GM18861 (cell line): ENCODE measurements around the gene SYCE1L.
A peak's percentile ranks its signal among the peaks of the same experiment; 100 is the strongest.
"Not testable (repeated sequence)": the region's sequence is repeated elsewhere in the genome, so short reads cannot be mapped to it uniquely, and the experiment has no call there.

Experiments used
- ATAC-seq: cut with Tn5 transposase; IDR thresholded peaks from one replicate; pipeline ENCODE4 v1.9.1; 2021; ENCODE audit not compliant: unreplicated experiment

The SYCE1L gene

GRCh38 chr16:77199211-77199610 is at the start of gene SYCE1L:
Gene SYCE1L, plus strand, starts transcription at chr16:77199408. Its CDS starts 44 bp downstream, at chr16:77199452.
- no peak for ATAC-seq

- no peak for ATAC-seq
Observed at GRCh38 chr16:77157346-77158058, 41.7 kb upstream of the SYCE1L start.

GRCh38 chr16:77158293-77158692 is 40.9 kb upstream of the SYCE1L start:
- ATAC-seq = no peak

- no peak for ATAC-seq
Observed at GRCh38 chr16:77165006-77165405, 34.2 kb upstream of the SYCE1L start.

GRCh38 chr16:77165536-77166236 is 33.5 kb upstream of the SYCE1L start:
- ATAC-seq = not testable (repeated sequence)

GRCh38 chr16:77166726-77167125 is 32.5 kb upstream of the SYCE1L start:
- no peak for ATAC-seq

DNA sequence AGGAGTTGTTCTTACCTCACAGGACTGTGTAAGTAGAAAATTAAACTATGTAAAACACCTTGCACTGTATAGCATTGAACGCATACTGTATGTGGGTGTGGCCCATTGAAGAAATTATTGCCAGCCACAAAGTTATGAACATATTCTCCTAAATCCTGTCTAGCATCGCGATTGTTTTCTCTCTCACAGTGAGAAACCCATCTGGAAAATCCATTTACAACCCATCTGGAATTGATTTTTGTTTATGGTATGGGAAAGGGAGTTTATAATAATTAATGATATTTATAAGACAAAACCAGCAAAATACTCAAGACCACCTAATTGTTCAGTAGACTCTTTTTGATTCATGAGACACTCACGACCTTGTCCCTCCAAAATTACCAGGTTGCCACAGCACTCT is 30.3 kb upstream of the SYCE1L start:
- no peak for ATAC-seq

DNA sequence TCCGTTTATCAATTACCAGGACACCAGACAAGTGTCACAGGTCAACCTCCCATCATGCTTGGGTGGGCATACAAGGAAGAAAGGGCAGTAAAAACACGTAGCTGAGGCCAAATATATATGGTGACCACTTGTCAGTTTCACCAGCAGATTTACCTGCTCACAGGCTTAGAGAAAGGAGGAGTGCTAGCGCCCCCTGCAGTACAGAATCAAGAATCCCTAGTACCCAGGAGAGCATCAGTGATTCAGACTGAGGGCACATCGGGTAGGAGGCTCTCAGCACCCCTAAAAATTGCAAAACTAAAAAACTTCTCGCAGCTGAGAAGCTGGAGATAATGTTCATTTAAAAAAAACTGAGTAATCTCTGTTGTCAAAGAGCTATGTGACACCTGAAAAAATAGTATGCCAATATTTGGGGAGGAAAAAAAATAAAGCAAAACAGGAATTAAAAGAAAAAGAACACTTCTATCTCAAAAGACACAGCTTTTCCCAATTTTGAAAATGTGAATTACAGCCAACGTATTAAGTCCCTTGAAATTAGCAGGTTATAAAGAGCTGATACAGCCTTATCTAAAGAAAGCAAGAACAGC is 29.5 kb upstream of the SYCE1L start:
- peak; percentile 67 for ATAC-seq

DNA sequence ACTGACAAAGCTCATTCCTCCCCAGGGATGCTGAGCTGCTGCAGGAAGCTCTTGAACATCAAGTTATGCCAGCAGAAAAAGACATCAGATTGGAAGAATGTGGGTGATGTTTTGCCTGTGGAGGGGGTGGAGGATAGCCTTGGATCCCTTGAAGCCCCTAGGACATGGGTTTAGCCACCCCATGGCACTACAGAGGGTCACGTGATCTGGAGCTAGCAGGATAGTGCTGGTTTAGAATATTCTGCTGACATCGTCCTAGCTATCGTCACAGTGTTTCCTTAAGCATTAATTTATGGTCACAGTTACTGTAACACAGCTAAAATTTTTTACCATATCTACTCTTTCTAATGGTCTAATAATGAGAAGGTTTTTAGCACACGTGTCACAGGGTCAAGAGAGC is 28.4 kb upstream of the SYCE1L start:
- ATAC-seq = no peak

GRCh38 chr16:77171745-77172635 is 27.2 kb upstream of the SYCE1L start:
- peak; percentile 80 for ATAC-seq

- ATAC-seq = no peak
Observed at GRCh38 chr16:77172951-77173350, 26.3 kb upstream of the SYCE1L start.

DNA sequence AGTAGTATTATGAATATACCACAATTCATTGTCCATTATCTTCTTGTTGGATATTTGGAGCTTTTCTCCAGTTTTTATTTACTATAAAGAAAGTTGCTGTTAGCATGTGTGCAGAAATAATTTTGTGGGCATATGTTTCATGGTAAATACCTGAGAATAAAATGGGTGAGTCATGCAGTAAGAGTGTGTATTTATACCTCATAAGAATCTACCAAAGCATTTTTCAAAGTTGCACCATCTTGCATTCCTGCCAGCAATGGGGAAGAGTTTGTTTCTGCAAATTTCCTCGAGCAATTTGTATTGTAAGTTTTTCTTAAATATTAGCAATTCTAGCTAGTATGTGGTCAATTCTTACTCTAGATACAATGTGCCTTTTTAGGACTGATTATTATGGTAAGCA is 16.1 kb upstream of the SYCE1L start:
- no peak for ATAC-seq

DNA sequence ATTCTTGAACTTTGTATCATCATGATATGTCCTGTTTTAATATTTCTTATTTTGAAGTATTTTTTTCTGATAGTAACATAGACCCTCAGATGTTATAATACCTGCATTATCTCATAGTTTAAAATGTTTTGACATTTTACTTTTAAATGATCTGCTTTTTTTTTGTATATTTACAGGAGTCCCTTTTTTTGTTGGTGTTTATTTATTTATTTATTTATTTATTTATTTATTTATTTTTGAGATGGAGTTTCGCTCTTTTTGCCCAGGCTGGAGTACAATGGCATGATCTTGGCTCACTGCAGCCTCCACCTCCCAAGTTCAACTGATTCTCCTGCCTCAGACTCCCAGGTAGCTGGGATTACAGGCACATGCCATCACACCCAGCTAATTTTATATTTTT is 12.9 kb upstream of the SYCE1L start:
- ATAC-seq = not testable (repeated sequence)

DNA sequence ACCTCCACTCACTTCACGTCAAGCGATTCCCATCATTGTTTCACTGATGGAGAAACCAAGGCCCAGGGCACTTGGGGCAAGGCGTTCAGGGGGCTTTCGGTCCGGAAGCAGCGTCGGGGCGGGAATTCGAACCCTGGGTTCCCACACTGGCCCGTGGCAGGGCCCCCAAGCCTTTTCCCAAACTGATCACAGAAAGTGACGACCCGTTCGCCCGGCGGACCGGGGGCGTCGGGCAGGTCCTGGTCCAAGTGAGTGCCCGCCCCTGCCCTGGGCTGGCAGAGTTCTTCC is 9.1 kb upstream of the SYCE1L start:
- no peak for ATAC-seq

DNA sequence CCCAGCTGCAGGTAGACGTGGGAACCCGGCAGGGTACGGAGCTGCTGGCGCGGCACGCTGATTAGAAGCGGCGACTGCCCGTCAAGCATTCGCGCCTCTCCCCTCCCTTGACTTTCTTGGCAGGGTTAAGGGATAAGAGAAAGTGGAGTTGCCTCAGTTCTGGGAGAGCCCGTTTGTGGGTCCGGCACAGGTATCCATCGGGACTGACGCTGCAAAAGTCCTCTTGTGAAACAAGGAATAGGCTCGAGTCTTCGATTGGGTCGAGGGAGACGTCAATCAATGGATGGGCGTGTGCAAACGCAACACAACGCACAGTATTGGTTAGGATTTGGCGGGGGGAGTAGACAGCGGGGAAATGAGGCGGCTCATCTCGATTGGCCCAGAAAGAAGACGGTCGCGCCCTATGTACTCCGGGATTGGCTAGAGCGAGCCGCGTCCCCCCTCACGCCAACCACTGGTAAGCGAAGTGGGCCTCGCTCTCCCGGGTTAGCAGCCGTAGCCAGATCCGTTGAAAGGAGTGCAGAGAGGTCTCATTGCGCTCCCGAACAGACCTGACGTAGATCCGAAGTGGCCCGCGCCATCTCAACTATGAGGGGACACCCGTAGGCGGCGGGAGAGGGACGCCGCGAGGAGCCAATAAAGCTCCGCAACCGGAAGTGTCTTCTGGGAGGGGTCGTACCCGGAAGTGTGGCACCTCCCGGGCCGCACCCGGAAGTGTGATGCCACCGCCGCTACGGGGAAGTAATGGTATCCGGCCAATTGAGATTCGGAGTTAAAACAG is 8.5 kb upstream of the SYCE1L start, which contains the start of gene MON1B:
TSS of gene MON1B (plus strand) at position 713 of the 781 bp plus-strand sequence. CDS start 296 bp downstream, outside the sequence.
- peak; percentile 93 for ATAC-seq

- no peak for ATAC-seq
Observed at GRCh38 chr16:77191259-77191969, 7.8 kb upstream of the SYCE1L start.

GRCh38 chr16:77193377-77193776 is 5.8 kb upstream of the SYCE1L start:
- ATAC-seq = no peak

- no peak for ATAC-seq
Observed at GRCh38 chr16:77194295-77195231, 4.6 kb upstream of the SYCE1L start.

DNA sequence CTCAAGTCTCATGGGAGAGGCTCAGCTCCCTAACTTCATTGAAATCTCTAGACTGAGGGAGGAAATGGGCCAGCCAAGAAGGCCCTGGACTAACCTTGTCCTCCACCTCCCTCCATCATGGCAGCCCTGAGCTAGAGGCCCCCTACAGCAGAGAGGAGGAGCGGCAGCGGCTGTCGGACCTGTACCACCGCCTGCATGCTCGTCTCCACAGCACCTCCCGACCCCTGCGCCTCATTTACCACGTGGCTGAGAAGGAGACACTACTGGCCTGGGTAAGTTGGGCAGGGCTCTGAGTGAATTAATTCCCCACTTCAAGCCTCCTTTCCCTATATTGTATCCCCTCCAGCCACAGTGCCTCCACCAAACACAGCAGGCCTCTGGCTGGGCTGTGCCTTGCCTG is 3.8 kb upstream of the SYCE1L start:
- ATAC-seq = no peak
